Osteoblast (primary cell): ENCODE results near the gene TTC3. TPM values are rescaled to one million over a fixed set of nuclear protein-coding genes. Genes with fewer than 3 reads are reported as not detected.

Source experiments
- DNase-seq: peaks from one replicate; pipeline ENCODE4 v3.0.0; 2011; ENCODE audit warnings: low spot score, mixed read lengths; ENCODE audit not compliant: insufficient read length; ENCODE audit errors: missing footprints
- H2AFZ ChIP-seq: 2 replicates; pipeline ENCODE4 v1.6.0; 2011; ENCODE audit warnings: mild to moderate bottlenecking, low read length
- H3K27ac ChIP-seq: 2 replicates; pipeline ENCODE4 v1.5.1; 2011; ENCODE audit warnings: mild to moderate bottlenecking, low read depth, low read length, moderate library complexity
- H3K27me3 ChIP-seq: 2 replicates; pipeline ENCODE4 v1.6.0; 2012; ENCODE audit warnings: mild to moderate bottlenecking, control low read depth, inconsistent platforms, low read length, moderate library complexity; ENCODE audit not compliant: insufficient read depth
- H3K36me3 ChIP-seq: 2 replicates; pipeline ENCODE4 v1.5.1; 2011; ENCODE audit warnings: mild to moderate bottlenecking, low read length, control low read depth, moderate library complexity; ENCODE audit not compliant: insufficient read depth
- H3K4me1 ChIP-seq: 2 replicates; pipeline ENCODE4 v1.5.1; 2011; ENCODE audit warnings: mild to moderate bottlenecking, low read length, control low read depth, moderate library complexity; ENCODE audit not compliant: insufficient read depth
- H3K4me2 ChIP-seq: 2 replicates; pipeline ENCODE4 v1.6.0; 2011; ENCODE audit warnings: mild to moderate bottlenecking, low read length; ENCODE audit not compliant: insufficient read depth
- H3K4me3 ChIP-seq: fragments of 200-600 bp; sonication (generic); 3 replicates; pipeline ENCODE4 v1.5.1; 2012; ENCODE audit warnings: mild to moderate bottlenecking, low read length, inconsistent platforms; ENCODE audit not compliant: insufficient read depth
- H3K79me2 ChIP-seq: 2 replicates; pipeline ENCODE4 v1.6.0; 2012; ENCODE audit warnings: mild to moderate bottlenecking, low read length, control low read depth, inconsistent platforms; ENCODE audit not compliant: insufficient read depth
- H3K9me3 ChIP-seq: 2 replicates; pipeline ENCODE4 v1.5.1; 2011; ENCODE audit warnings: low read depth, low read length, control low read depth
- H4K20me1 ChIP-seq: 2 replicates; pipeline ENCODE4 v1.6.0; 2012; ENCODE audit warnings: mild to moderate bottlenecking, low read length, control low read depth; ENCODE audit not compliant: insufficient read depth
- CTCF ChIP-seq: IDR thresholded peaks from 2 replicates; pipeline ENCODE4 v1.5.1; 2011; ENCODE audit warnings: mild to moderate bottlenecking, low read depth, low read length, moderate library complexity; ENCODE audit errors: extremely low read depth
- total RNA-seq: library from RNA; depleted of rRNA; stranded (reverse); fragments of >200 nt; gene quantifications from 2 replicates; pipeline ENCODE4 v1.2.3, GENCODE V29; 2012

TTC3 gene
- total RNA-seq, 1 donor: 364 TPM

- DNase-seq: no peak
- no peak for TF ChIP-seq CTCF
- peaks cover 22% of the 10 kb centered on the region for H3K79me2 ChIP-seq
- H3K36me3 ChIP-seq: peaks cover 9% of the 10 kb centered on the region
- H2AFZ ChIP-seq: no peak overlapping the region
- H3K27me3 ChIP-seq: no peaks in the 10 kb centered on the region
- H3K9me3 ChIP-seq: no peaks in the 10 kb centered on the region
- no peak overlapping the region for H3K4me3 ChIP-seq
- H4K20me1 ChIP-seq: peaks cover 8% of the 10 kb centered on the region
- peaks cover 3% of the 10 kb centered on the region for H3K4me1 ChIP-seq
- no peak overlapping the region for H3K4me2 ChIP-seq
- H3K27ac ChIP-seq: no peak overlapping the region
These were observed 44.1 kb downstream of the TTC3 start for GRCh38 chr21:37117204-37117603.

GRCh38 chr21:37118187-37118826 is 45.3 kb downstream of the TTC3 start:
- Histone ChIP-seq H4K20me1 (peaks cover 8% of the 10 kb centered on the region), H3K4me1 (peaks cover 3% of the 10 kb centered on the region), H3K79me2 (peaks cover 22% of the 10 kb centered on the region), H3K4me3 (no peak overlapping the region), H2AFZ (no peak overlapping the region), H3K4me2 (no peak overlapping the region), H3K27me3 (no peaks in the 10 kb centered on the region), H3K27ac (no peak overlapping the region), H3K36me3 (peaks cover 15% of the 10 kb centered on the region), H3K9me3 (no peaks in the 10 kb centered on the region)
- no peak for TF ChIP-seq CTCF
- no peak for DNase-seq

GRCh38 chr21:37119421-37120218 is 46.6 kb downstream of the TTC3 start:
- Histone ChIP-seq H3K36me3 (peaks cover 23% of the 10 kb centered on the region), H4K20me1 (peaks cover 11% of the 10 kb centered on the region)

More at GRCh38 chr21:37119421-37120218, 46.6 kb downstream of the TTC3 start:
- Histone ChIP-seq H3K27me3 (no peaks in the 10 kb centered on the region), H3K4me1 (peaks cover 3% of the 10 kb centered on the region), H3K79me2 (peaks cover 22% of the 10 kb centered on the region), H3K9me3 (no peaks in the 10 kb centered on the region), H2AFZ (no peak overlapping the region), H3K4me3 (no peak overlapping the region), H3K4me2 (no peak overlapping the region), H3K27ac (no peak overlapping the region)
- no peak for TF ChIP-seq CTCF
- no peak for DNase-seq
